HG02623 (cell line): Measurements from ENCODE around the gene ZAR1.

Experiments used
- ATAC-seq: cut with Tn5 transposase; IDR thresholded peaks from one replicate; pipeline ENCODE4 v1.9.1; 2021; ENCODE audit warnings: moderate library complexity; ENCODE audit not compliant: unreplicated experiment

Gene ZAR1

DNA sequence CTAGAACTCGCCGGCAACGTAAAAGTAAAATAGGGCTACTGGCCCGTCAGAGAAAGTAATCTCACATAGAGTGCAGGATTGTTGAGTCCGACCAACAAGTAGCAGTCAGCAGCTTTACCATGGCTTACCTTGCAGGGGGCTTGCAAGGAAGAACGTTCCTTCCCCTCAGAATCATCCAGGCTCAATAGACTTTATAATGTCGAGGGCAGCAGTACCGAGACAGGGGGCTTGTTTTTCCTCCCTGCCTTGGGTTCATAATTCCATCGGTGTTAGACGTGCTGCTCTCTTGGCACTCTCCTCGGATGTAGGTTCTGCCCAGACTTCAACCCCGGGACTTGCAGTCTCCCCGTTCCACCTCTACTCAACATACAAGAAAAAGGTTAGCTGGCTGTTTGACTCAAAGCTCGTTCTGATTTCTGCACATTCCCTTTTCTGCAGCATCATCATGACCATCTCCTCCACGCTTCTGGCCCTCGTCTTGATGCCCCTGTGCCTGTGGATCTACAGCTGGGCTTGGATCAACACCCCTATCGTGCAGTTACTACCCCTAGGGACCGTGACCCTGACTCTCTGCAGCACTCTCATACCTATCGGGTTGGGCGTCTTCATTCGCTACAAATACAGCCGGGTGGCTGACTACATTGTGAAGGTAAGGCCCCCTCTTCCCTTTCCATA lies 5.4 kb upstream of the ZAR1 start:
- ATAC-seq, result no peak

DNA sequence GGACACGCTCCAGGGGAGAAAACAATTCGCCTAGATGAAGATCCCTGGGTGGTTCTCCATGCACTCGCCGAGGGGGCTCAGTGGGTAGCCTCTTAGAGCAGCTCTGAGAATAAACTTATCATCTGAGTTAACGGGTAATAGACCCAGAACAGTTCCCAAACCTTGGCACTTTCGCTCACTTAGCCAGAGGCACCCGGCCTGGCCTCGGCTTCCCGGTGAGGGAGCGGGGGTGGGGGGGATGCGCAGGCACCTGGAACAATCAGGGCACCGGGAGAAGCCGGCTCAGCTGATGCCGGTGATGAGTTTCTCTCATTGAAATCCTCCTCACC lies 405 bp upstream of the ZAR1 start:
- no peak for ATAC-seq

- no peak for ATAC-seq
Measured at GRCh38 chr4:48490680-48491513, 845 bp downstream of the ZAR1 start.

DNA sequence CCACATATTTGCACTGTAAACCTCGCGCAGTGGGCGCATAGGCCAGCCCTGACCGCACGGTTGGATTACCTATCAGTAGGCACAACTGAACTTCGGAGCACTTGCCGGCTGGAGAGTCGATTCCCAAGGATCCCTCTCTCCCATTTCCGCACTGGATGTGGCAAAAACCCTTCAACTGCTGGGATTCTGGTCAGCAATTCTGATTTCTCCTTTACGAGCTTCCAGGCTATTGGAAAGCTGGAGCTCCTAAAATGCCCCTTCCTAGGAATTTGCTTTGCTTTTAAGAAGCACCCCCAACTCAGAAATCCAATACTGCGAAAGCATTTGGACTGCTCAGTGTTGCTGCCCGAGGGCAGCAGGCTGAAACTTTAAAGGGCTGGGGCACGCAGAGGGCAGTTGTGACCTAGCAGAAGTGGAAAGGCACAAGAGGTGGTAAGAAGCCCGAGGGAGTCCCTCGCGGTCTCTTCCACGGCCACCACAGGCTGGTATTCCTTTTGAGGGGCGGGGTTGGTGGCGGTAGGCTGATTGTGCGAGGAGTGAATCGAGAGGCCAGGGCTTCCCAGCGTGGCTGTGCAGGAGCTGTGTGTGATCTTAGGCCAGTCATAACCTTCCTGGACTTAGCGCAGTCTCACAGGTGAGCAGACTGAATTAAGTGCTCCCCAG lies 1.6 kb downstream of the ZAR1 start:
- no peak for ATAC-seq

GRCh38 chr4:48493452-48494100 lies 3.5 kb downstream of the ZAR1 start:
- ATAC-seq, result no peak

- ATAC-seq, result no peak
Measured at GRCh38 chr4:48495941-48496340, 5.9 kb downstream of the ZAR1 start.

- no peak for ATAC-seq
Measured at GRCh38 chr4:48498895-48499294, 8.8 kb downstream of the ZAR1 start.

- ATAC-seq, result peak; percentile 65
Measured at GRCh38 chr4:48499551-48500066, 9.6 kb downstream of the ZAR1 start.

DNA sequence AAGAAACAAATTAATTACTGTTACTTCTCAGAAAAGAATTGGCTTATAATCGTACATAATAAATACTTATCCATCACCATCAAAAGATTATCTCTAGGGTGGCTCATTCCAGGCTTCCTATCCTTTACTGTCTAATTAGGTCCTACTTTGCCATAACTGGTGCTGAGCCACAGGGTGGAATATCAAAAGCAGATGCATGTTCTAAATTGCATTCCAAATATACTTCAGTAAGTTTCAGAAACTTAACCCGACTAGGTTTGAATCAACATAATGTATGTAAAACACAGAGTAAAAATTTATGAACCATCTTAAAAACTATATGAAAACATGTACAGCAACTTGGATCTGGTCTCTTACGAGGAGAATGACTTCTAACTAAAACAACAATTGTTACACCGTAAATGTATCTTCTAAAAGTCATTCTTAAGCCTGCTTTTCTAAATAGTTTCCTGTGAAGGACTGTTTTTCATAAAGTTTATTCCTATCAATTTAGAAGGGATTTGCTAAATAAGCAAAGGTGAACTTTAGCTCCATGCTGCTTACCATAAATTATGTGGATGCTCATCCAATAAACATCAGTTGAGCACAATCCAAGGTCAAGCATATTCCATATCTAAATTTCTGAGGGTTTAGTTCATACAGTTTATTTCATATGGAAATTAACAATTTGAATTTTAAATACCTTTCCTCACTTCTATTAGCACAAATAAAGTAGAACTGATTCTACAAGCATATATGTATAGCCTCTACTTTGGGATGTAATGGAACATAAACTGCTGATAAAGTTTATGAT lies 13.4 kb downstream of the ZAR1 start:
- ATAC-seq, result no peak

GRCh38 chr4:48504026-48504330 lies 13.9 kb downstream of the ZAR1 start:
- ATAC-seq, result no peak

DNA sequence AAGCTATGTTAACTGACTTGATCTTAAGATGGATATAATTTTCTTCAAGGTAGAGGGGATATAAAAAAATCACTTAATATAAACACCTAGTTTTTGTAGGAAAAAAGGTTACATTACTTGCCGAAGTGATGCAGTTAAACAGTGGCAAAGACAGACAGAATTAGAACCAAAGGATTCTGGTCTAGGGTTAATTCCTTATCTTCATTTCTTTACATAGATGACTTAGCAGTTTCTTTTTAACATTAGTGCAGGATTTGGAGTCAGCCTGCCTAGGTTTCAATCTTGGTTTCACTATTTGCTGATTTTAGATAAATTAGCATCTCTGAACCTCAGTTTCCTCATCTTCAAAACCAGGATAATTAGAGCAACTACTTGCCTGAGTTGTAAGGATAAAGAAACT lies 14.3 kb downstream of the ZAR1 start:
- no peak for ATAC-seq

GRCh38 chr4:48506716-48507115 lies 16.7 kb downstream of the ZAR1 start:
- ATAC-seq, result no peak

DNA sequence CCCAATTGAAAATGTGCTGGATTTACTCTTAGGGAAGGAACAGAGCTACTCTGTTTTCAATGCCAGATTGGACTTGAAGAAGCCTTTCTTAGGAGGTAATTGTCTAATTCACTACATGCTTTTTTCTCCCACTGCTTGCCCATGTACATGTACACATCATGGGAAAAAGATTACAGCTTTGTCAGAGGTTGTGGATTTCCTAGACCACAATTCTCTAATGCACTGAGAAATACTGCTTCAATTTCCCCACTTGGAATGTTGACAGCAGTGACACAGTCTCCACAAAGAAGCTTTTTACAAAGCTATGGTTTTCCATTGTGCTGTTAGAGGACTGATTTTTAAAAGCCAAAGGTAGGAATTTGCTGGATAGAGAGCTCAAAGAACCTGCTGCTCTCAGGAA lies 19.5 kb downstream of the ZAR1 start:
- no peak for ATAC-seq

- ATAC-seq, result no peak
Measured at GRCh38 chr4:48518143-48518542, 28.1 kb downstream of the ZAR1 start.

DNA sequence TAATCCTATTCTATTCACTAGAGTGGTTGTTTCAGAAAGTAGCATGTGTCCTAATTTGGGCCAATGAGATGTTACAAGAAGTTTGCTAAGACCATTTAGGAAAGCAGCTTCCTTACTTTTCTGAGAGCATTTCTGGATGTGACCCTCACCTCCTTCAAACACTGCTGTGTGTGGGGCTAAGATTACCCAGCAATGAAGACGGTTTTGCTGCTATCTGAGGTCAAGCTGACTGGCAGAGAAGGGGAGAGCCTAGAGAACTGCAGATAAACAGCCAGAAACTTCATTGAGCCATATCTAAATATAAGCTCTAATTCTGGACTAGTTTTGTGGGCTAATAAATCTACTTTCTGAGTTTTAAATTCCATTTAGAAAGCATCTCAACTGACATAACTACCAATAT lies 36.4 kb downstream of the ZAR1 start:
- no peak for ATAC-seq

DNA sequence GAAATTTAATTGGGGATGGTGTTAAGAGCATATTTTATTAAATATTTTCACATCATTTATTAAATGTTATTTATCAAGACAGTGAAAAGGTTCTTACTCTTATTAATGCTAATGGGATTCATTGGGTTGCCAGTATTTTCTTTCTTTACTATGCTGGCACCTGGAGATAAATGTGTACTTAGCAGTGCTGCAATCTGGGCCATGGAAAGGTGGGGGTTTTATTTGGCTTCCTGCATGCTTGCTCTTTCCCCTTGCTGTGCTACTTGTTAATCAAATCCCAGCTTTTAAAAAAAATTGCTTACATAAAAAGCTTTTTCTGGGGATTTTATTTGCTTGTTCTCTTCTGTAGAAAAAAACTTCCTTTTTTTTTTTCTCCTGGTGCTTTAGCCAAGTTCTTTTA lies 48.3 kb downstream of the ZAR1 start:
- ATAC-seq, result no peak

- no peak for ATAC-seq
Measured at GRCh38 chr4:48539597-48539996, 49.5 kb downstream of the ZAR1 start.

DNA sequence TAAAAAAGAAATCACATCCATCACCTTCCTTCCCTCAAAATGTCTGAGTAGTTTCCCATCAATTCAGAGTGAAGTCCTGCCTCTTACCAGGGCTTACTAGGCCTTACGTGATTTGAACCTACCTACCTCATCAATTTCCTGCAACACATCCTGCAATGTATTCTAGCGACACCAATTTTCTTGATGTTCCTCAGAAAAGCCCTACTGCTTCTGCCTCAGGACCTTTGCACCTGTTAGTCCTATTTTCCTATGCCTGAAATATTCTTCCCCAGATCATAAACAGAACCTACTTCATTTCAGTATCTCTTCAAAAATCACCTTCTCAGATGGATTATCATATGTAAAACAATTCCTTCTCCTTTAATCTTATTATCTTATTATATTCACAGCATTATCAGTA lies 52.8 kb downstream of the ZAR1 start:
- no peak for ATAC-seq

DNA sequence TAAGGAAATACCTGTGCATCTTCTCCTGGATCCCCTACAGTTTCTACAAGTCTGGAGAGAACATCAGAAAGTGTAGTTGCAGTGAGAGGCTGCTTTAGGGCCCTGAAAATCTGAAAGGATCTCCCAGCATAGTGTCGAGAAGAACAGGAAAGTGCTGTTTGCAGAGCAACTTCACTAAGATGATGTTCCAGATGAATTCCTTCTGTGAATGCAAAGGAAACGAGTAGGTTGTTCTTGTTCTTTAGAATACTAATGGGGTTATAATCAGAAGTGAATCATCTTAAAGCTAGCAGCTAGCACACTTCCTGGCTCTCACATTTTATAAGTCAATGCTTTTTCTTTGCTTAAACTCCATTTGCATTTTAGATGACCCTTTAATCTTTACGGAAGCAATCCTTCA lies 53.7 kb downstream of the ZAR1 start:
- ATAC-seq, result no peak
